Medulla oblongata (tissue), 1 donor: ENCODE data around the gene SEC61B.

ENCODE experiments used
- DNase-seq: peaks from one replicate; pipeline ENCODE4 v3.0.0-alpha.2; 2015; ENCODE audit errors: extremely low spot score

The SEC61B gene

GRCh38 chr9:99274016-99274415, 51.9 kb downstream of the SEC61B start:
- no peak for DNase-seq

- DNase-seq = no peak
Observed at GRCh38 chr9:99274495-99274894, 52.4 kb downstream of the SEC61B start.
